HCT116 (cell line): ENCODE data around the gene TSPEAR.

Experiments used
- CTCF ChIP-seq, 3 experiments: fragments of 200-600 bp in 1 of 3; sonication (generic) in 1 of 3; IDR thresholded peaks in 2 of 3; conservative IDR thresholded peaks in 1 of 3; 2 replicates each; pipeline ENCODE4 v1.5.1; 2012 to 2017; ENCODE audit warnings: low read depth in 2 of 3, low read length in 2 of 3, antibody characterized with exemption in 1 of 3, borderline replicate concordance in 1 of 3, control low read depth in 1 of 3, mild to moderate bottlenecking in 1 of 3, mixed read lengths in 1 of 3, mixed run types in 1 of 3, moderate library complexity in 1 of 3; ENCODE audit not compliant: insufficient read depth in 1 of 3
- EZH2phosphoT487 ChIP-seq: fragments of 200-600 bp; IDR thresholded peaks from 2 replicates; pipeline ENCODE4 v1.6.1; 2018; ENCODE audit warnings: antibody characterized with exemption, borderline replicate concordance
- FOSL1 ChIP-seq: IDR thresholded peaks from 2 replicates; pipeline ENCODE4 v1.6.1; 2012; ENCODE audit warnings: low read depth
- MAX ChIP-seq: IDR thresholded peaks from 2 replicates; pipeline ENCODE4 v1.6.1; 2012
- POLR2A ChIP-seq: IDR thresholded peaks from 2 replicates; pipeline ENCODE4 v1.7.0; 2011; ENCODE audit warnings: borderline replicate concordance; ENCODE audit not compliant: insufficient read depth, insufficient read length; ENCODE audit errors: extremely low read depth
- POLR2AphosphoS5 ChIP-seq: IDR thresholded peaks from 2 replicates; pipeline ENCODE4 v1.6.1; 2011; ENCODE audit warnings: mild to moderate bottlenecking, low read depth, low read length, moderate library complexity
- RAD21 ChIP-seq: IDR thresholded peaks from 2 replicates; pipeline ENCODE4 v1.6.1; 2012; ENCODE audit warnings: low read depth, mild to moderate bottlenecking
- REST ChIP-seq: IDR thresholded peaks from 2 replicates; pipeline ENCODE4 v1.6.1; 2012; ENCODE audit warnings: low read depth
- SP1 ChIP-seq: IDR thresholded peaks from 2 replicates; pipeline ENCODE4 v1.6.1; 2012; ENCODE audit warnings: low read depth
- YY1 ChIP-seq: IDR thresholded peaks from 2 replicates; pipeline ENCODE4 v1.6.1; 2011; ENCODE audit warnings: low read length, low read depth, moderate library complexity, mild to moderate bottlenecking; ENCODE audit not compliant: insufficient replicate concordance; ENCODE audit errors: extremely low read depth
- ZBTB33 ChIP-seq: IDR thresholded peaks from 2 replicates; pipeline ENCODE4 v1.6.1; 2011; ENCODE audit warnings: mild to moderate bottlenecking, low read length, moderate library complexity; ENCODE audit not compliant: insufficient replicate concordance; ENCODE audit errors: extremely low read depth
- ZFX ChIP-seq: fragments of 450-650 bp; IDR thresholded peaks from 2 replicates; pipeline ENCODE4 v1.6.1; 2017

GRCh38 chr21:44524414-44525371 lies 186.7 kb downstream of the TSPEAR start:
- TF ChIP-seq CTCF (IDR thresholded peaks at IDR 0.05 in 2 of 3, conservative IDR thresholded peaks at IDR 0.05 in 1 of 3; ENCODE audit: borderline replicate concordance in 1 of 3, insufficient read depth in 1 of 3, low read depth in 2 of 3, low read length in 2 of 3) (no peak), EZH2phosphoT487 (no peak), POLR2AphosphoS5 (no peak), FOSL1 (no peak), RAD21 (no peak), REST (no peak), ZBTB33 (no peak), POLR2A (no peak), MAX (no peak), SP1 (no peak), ZFX (no peak), YY1 (no peak)
